ENCODE results near the gene AK8.
"Not testable (repeated sequence)": the region's sequence is repeated elsewhere in the genome, so short reads cannot be mapped to it uniquely, and the experiment has no call there.

AK8 gene

DNA sequence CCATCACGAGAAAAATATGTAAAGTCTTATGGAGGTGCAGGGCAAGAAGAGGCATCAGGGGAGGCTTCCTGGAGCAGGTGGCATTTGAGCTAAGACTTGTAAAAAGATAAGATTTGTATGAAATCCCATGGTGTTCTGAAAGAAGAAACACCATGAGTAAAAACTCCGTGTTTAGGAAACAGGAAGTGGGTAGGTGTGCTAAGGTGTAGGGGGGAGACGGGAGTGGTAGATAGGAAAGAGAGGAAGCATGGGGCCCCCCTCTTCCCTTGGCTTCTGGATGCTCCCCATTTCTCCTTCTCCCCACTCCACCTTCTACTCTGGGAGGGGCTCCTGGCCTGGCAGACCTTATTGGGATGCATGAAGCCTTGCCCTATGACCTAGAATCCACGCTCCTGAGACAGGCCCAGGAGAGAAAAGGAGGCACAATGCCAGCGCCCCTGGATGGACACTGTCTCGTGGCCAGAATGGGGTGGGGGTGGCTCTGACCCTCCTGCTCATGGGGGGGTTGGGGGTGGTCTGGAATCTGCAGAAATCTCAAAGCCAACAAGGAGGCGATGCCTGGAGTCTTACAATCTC lies 104.2 kb downstream of the AK8 start:
- no peak overlapping the region for H3K27ac ChIP-seq
- ChIA-PET CTCF (interaction anchor here (0.6 kb wide), 1 partner anchor 264 kb away, joined by 3 read pairs; no protein-coding TSS in a partner anchor), POLR2A (ENCODE audit: low non-redundant PET) (no interaction called here)
- no peak for DNase-seq (ENCODE audit: low spot score)
- TF ChIP-seq, protein P1, sequence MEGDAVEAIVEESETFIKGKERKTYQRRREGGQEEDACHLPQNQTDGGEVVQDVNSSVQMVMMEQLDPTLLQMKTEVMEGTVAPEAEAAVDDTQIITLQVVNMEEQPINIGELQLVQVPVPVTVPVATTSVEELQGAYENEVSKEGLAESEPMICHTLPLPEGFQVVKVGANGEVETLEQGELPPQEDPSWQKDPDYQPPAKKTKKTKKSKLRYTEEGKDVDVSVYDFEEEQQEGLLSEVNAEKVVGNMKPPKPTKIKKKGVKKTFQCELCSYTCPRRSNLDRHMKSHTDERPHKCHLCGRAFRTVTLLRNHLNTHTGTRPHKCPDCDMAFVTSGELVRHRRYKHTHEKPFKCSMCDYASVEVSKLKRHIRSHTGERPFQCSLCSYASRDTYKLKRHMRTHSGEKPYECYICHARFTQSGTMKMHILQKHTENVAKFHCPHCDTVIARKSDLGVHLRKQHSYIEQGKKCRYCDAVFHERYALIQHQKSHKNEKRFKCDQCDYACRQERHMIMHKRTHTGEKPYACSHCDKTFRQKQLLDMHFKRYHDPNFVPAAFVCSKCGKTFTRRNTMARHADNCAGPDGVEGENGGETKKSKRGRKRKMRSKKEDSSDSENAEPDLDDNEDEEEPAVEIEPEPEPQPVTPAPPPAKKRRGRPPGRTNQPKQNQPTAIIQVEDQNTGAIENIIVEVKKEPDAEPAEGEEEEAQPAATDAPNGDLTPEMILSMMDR (conservative IDR thresholded peaks at IDR 0.05; ENCODE audit: low read depth), result no peak

GRCh38 chr9:132773093-132773492 lies 105.0 kb downstream of the AK8 start:
- ChIA-PET CTCF (interaction anchor here (0.6 kb wide), 3 partner anchors 14 to 361 kb away, joined by 3 read pairs; no protein-coding TSS in a partner anchor), POLR2A (ENCODE audit: low non-redundant PET) (no interaction called here)
- H3K27ac ChIP-seq, result no peak overlapping the region
- TF ChIP-seq, protein P1 (conservative IDR thresholded peaks at IDR 0.05; ENCODE audit: low read depth), result no peak
- no peak for DNase-seq (ENCODE audit: low spot score)

DNA sequence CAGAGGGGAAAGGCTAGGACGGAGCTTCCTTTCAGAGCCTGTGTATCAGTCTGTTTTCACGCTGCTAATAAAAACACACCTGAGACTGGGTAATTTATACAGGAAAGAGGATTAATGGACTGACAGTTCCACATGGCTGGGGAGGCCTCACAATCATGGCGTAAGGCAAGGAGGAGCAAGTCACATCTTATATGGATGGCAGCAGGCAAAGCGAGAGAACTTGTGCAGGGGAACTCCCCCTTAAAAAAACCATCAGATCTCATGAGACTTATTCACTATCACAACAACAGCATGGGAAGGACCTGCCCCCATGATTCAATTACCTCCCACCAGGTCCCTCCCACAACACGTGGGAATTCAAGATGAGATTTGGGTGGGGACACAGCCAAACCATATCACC lies 106.3 kb downstream of the AK8 start:
- H3K27ac ChIP-seq; DNase-seq (ENCODE audit: low spot score): not testable (repeated sequence)
- CTCF ChIA-PET, result interaction anchor here (0.6 kb wide), 1 partner anchor 10 kb away, joined by 3 read pairs; no protein-coding TSS in a partner anchor
- POLR2A ChIA-PET (ENCODE audit: low non-redundant PET), result interaction anchor here (0.7 kb wide), 1 partner anchor 102 kb away, joined by 3 read pairs; the partner anchor contains the start of genes DDX31 and GTF3C4

GRCh38 chr9:132770770-132771310 lies 107.2 kb downstream of the AK8 start:
- ChIA-PET CTCF (interaction anchor here (0.6 kb wide), 1 partner anchor 9 kb away, joined by 3 read pairs; no protein-coding TSS in a partner anchor), POLR2A (ENCODE audit: low non-redundant PET) (interaction anchor here (0.6 kb wide), 1 partner anchor 45 kb away, joined by 3 read pairs; no protein-coding TSS in a partner anchor)
- TF ChIP-seq, protein P1 (conservative IDR thresholded peaks at IDR 0.05; ENCODE audit: low read depth), result no peak
- no peak for DNase-seq (ENCODE audit: low spot score)
- H3K27ac ChIP-seq, result no peak overlapping the region

GRCh38 chr9:132769906-132770769 lies 107.9 kb downstream of the AK8 start:
- H3K27ac ChIP-seq, result 0 out of 2 replicates have a peak overlapping the region, but pooled peaks have one; percentile 3
- CTCF ChIA-PET, result interaction anchor here (0.7 kb wide), 2 partner anchors 23 to 906 kb away, joined by 3 to 4 read pairs; no protein-coding TSS in a partner anchor
- TF ChIP-seq, protein P1 (conservative IDR thresholded peaks at IDR 0.05; ENCODE audit: low read depth), result no peak
- DNase-seq (ENCODE audit: low spot score), result peak; percentile 77
- POLR2A ChIA-PET (ENCODE audit: low non-redundant PET), result interaction anchor here (0.6 kb wide), 1 partner anchor 46 kb away, joined by 3 read pairs; no protein-coding TSS in a partner anchor

- POLR2A ChIA-PET (ENCODE audit: low non-redundant PET), result no interaction called here
- TF ChIP-seq, protein P1 (conservative IDR thresholded peaks at IDR 0.05; ENCODE audit: low read depth), result peak; percentile 62
- CTCF ChIA-PET, result interaction anchor here (0.6 to 1.2 kb wide), 8 partner anchors 11 to 1496 kb away, joined by 3 to 6 read pairs (median 4); no protein-coding TSS in a partner anchor
- DNase-seq (ENCODE audit: low spot score), result peak; percentile 56
- H3K27ac ChIP-seq, result peak overlapping the region; percentile 36
Observed at GRCh38 chr9:132768932-132769905, 108.9 kb downstream of the AK8 start.

Data from RWPE1 (cell line).